Urinary bladder (tissue), 4 donors: ENCODE measurements around the gene GTF3C2. TPM values are rescaled to one million over a fixed set of nuclear protein-coding genes. Genes with fewer than 3 reads are reported as not detected.

Experiments used
- DNase-seq: peaks from one replicate; pipeline ENCODE4 v3.0.0-alpha.2; 2015; ENCODE audit errors: extremely low spot score
- H3K27ac ChIP-seq: one replicate; pipeline ENCODE4 v1.5.1; 2013; ENCODE audit warnings: low read depth, mild to moderate bottlenecking, moderate library complexity
- H3K36me3 ChIP-seq: one replicate; pipeline ENCODE4 v1.6.1; 2013; ENCODE audit warnings: mild to moderate bottlenecking, moderate library complexity; ENCODE audit not compliant: insufficient read depth
- H3K4me1 ChIP-seq: one replicate; pipeline ENCODE4 v1.6.1; 2013; ENCODE audit warnings: mild to moderate bottlenecking, moderate library complexity; ENCODE audit not compliant: insufficient read depth
- H3K4me3 ChIP-seq: one replicate; pipeline ENCODE4 v1.5.1; 2013; ENCODE audit warnings: low read depth, low read length
- WGBS: extraction: QIAGEN DNeasy Blood & Tissue Kit; methylation state at CpG from one replicate; pipeline ENCODE4 v1.1.7; 2013; 5-methylcytosine and 5-hydroxymethylcytosine counted together
- polyA plus RNA-seq: library from polyadenylated mRNA; stranded (reverse); fragments of 200-250 nt; gene quantifications from one replicate; pipeline ENCODE4 v1.2.3, GENCODE V29; 2013
- total RNA-seq: library from RNA; depleted of rRNA; stranded (reverse); fragments of >200 nt; gene quantifications from one replicate; pipeline ENCODE4 v1.2.3, GENCODE V29; 2014
- donor health status: healthy with polysubstance abuse.
- donor health status: healthy.

GTF3C2 gene
- total and polyA plus RNA-seq, 2 donors = 29.9 to 37.7 TPM

DNA sequence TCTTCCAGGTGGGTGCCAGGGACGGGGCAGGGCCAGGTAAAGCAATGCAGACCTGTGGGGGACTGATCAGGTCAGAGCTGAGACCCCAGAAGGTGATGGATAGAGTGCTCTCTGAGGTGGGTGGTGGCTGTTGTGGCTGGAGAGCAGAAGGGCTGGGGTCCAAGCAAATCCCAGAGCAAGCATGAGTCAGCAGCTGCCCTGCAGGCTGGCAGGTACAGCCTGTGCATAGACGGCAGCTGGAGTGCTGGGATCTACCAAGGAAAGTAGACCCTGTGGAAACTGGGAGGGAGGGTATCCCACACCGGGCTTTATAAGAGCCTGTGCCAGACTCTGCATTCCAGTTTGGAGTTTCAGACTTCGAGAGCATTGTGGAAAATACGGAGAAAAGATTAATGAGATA, 73.7 kb downstream of the GTF3C2 start:
- no peak for DNase-seq
- WGBS = 39% methylated on average over 5 of the region's 5 CpGs
- Histone ChIP-seq H3K4me3 (no peak overlapping the region), H3K36me3 (no peaks in the 10 kb centered on the region), H3K4me1 (no peaks in the 10 kb centered on the region), H3K27ac (no peak overlapping the region)

DNA sequence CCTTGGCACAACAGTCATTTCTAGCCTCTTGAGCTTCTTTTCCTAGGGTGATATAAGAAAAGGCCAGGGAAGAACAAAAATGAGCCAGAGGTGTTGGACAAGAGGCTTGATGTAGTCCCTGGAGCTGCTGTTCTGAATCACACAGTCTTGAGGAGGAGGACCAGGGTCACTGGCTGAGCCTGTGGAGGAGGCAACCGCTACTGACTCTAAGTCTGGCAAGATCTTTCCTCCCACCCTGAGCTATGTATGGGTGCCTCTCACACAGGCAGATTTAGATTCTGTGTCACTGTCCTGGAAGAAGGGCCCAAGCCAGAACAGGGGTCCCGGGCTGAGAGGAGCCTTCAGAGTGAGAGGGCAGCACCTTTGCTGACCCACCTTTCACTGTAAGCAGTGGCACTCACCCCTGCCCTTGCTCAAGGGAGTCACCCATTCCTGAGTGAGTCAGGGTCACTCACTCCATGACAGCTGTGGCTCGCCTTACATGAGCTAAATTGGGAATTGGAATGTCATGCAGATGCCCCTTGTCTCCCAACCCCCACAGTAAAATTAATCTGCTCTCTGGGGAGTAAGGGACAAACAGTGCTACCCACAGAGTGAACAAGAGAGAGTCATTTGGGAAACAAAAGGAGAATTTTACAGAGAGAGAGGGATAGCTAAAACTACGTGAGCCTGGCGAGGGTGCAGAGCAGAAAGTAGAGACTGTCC, 74.6 kb downstream of the GTF3C2 start, which contains the start of gene TRIM54:
Gene TRIM54, plus strand, starts transcription at position 575 of the 705 bp plus-strand sequence. CDS start 303 bp downstream, outside the sequence.
- 68% methylated on average over 5 of the region's 5 CpGs for WGBS
- no peak for DNase-seq
- Histone ChIP-seq H3K4me3 (no peak within 1 kb of the TSS), H3K27ac (no peak within 1 kb of the TSS), H3K36me3 (no peaks in the 10 kb centered on the region), H3K4me1 (no peaks in the 10 kb centered on the region)

DNA sequence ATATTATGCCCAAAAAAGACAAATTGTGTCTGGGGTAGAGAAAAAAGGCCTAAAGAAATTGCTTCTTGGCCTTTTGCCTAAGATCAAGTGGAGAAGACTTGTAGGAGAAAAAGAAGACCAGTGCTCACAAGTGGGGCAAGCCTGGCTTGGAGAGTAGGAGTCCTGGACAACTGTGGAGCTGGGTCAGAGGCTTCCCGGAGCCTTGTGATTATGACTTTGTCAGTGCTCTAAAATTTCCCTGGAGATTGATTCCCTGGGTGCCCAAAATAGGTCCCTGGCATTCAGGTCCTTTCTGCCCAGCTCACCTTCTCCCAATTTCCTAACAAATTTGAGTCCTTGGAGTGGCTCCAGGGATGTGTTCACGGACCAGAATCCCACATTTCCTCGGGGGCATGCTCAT, 75.1 kb downstream of the GTF3C2 start:
- Histone ChIP-seq H3K36me3 (no peaks in the 10 kb centered on the region), H3K27ac (no peak overlapping the region), H3K4me1 (no peaks in the 10 kb centered on the region), H3K4me3 (no peak overlapping the region)
- DNase-seq = no peak
- WGBS = 74% methylated on average over 3 of the region's 3 CpGs

DNA sequence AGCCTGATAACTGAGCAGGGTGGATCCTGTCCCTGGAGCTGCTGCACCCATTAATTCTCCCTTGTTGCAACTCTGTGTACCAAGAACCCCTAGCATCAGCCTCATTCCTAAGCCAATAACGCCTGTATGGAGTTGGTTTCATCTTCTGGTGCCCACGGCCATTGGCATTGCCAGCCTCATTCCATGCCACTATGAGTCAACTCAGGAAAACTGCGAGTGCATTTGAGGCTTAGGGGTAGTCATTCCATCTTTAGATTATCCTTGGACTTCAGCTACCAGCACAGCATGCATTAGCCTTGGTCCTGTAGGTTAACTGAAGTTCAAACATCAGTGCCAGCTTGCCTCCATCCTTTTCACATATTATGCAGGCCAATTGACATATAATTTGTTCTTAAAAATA, 75.7 kb downstream of the GTF3C2 start:
- H3K4me1 ChIP-seq = no peaks in the 10 kb centered on the region
- no peak overlapping the region for H3K4me3 ChIP-seq
- 77% methylated on average over 3 of the region's 3 CpGs for WGBS
- no peaks in the 10 kb centered on the region for H3K36me3 ChIP-seq
- H3K27ac ChIP-seq = no peak overlapping the region
- DNase-seq = no peak

DNA sequence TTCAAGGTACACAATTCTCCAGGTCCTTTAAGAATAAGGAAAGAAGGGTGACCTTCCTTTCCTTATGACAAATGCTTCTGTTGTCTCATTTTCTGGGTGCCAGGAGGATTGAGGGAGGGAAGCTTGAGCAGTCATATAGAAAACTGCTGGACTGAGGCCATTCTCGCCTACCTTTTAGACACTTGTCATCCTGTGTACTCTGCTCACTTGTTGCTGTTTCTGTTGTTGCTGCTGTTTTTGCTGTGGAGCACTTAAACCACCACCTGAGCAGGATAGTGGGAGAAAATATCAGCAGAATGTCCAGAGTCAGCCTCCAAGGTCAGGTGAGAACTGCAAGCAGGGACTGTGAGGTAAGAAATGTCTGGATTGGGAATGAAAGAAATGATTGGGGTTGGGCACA, 78.6 kb downstream of the GTF3C2 start:
- Histone ChIP-seq H3K36me3 (no peaks in the 10 kb centered on the region), H3K4me1 (no peaks in the 10 kb centered on the region), H3K4me3 (no peak overlapping the region), H3K27ac (no peak overlapping the region)
- no peak for DNase-seq
- WGBS = 67% methylated on average over 1 of the region's 1 CpG

Other genes starting within 250 kb of the GTF3C2 start
- gene CGREF1, start 237.6 kb downstream of the GTF3C2 start, total RNA-seq = 4.1 TPM
- 1.0 TPM for gene CGREF1, start 237.6 kb downstream of the GTF3C2 start, polyA plus RNA-seq
- not detected for gene ABHD1, start 232.9 kb downstream of the GTF3C2 start, total RNA-seq
- gene ABHD1, start 232.9 kb downstream of the GTF3C2 start, polyA plus RNA-seq = 0.35 TPM
- gene PREB, start 222.1 kb downstream of the GTF3C2 start, total RNA-seq = 20.5 TPM
- 49.1 TPM for gene PREB, start 222.1 kb downstream of the GTF3C2 start, polyA plus RNA-seq
- not detected for gene PRR30, start 217.4 kb downstream of the GTF3C2 start, total RNA-seq
- gene PRR30, start 217.4 kb downstream of the GTF3C2 start, polyA plus RNA-seq = not detected
- gene TCF23, start 207.8 kb downstream of the GTF3C2 start, total RNA-seq = 0.85 TPM
- gene TCF23, start 207.8 kb downstream of the GTF3C2 start, polyA plus RNA-seq = 0.08 TPM
- gene ATRAID, start 144.7 kb downstream of the GTF3C2 start, total RNA-seq = 134 TPM
- gene ATRAID, start 144.7 kb downstream of the GTF3C2 start, polyA plus RNA-seq = 174 TPM
- 8.2 TPM for gene SLC5A6, start 144.5 kb downstream of the GTF3C2 start, total RNA-seq
- gene SLC5A6, start 144.5 kb downstream of the GTF3C2 start, polyA plus RNA-seq = 17.7 TPM
- gene CAD, start 139.4 kb downstream of the GTF3C2 start, total RNA-seq = 27.3 TPM
- 23.4 TPM for gene CAD, start 139.4 kb downstream of the GTF3C2 start, polyA plus RNA-seq
- gene SLC30A3, start 93.7 kb downstream of the GTF3C2 start, total RNA-seq = 0.53 TPM
- 0.04 TPM for gene SLC30A3, start 93.7 kb downstream of the GTF3C2 start, polyA plus RNA-seq
- 0.42 TPM for gene DNAJC5G, start 81.3 kb downstream of the GTF3C2 start, total RNA-seq
- gene DNAJC5G, start 81.3 kb downstream of the GTF3C2 start, polyA plus RNA-seq = not detected
- 2.6 TPM for gene TRIM54, start 74.3 kb downstream of the GTF3C2 start, total RNA-seq
- 0.04 TPM for gene TRIM54, start 74.3 kb downstream of the GTF3C2 start, polyA plus RNA-seq
- 1.1 TPM for gene UCN, start 48.3 kb downstream of the GTF3C2 start, total RNA-seq
- gene UCN, start 48.3 kb downstream of the GTF3C2 start, polyA plus RNA-seq = 1.5 TPM
- 46.2 TPM for gene MPV17, start 33.7 kb downstream of the GTF3C2 start, total RNA-seq
- 89.2 TPM for gene MPV17, start 33.7 kb downstream of the GTF3C2 start, polyA plus RNA-seq
- gene EIF2B4, start 13.6 kb upstream of the GTF3C2 start, total RNA-seq = 11.2 TPM
- gene EIF2B4, start 13.6 kb upstream of the GTF3C2 start, polyA plus RNA-seq = 48.8 TPM
- 69.8 TPM for gene SNX17, start 13.9 kb upstream of the GTF3C2 start, total RNA-seq
- gene SNX17, start 13.9 kb upstream of the GTF3C2 start, polyA plus RNA-seq = 105 TPM
- 6.1 TPM for gene ZNF513, start 24.0 kb upstream of the GTF3C2 start, total RNA-seq
- gene ZNF513, start 24.0 kb upstream of the GTF3C2 start, polyA plus RNA-seq = 19.9 TPM
- 30.0 TPM for gene PPM1G, start 52.8 kb upstream of the GTF3C2 start, total RNA-seq
- 65.5 TPM for gene PPM1G, start 52.8 kb upstream of the GTF3C2 start, polyA plus RNA-seq
- 87.7 TPM for gene NRBP1, start 71.9 kb upstream of the GTF3C2 start, total RNA-seq
- gene NRBP1, start 71.9 kb upstream of the GTF3C2 start, polyA plus RNA-seq = 113 TPM
- gene KRTCAP3, start 85.6 kb upstream of the GTF3C2 start, total RNA-seq = 2.5 TPM
- gene KRTCAP3, start 85.6 kb upstream of the GTF3C2 start, polyA plus RNA-seq = 12.7 TPM
- gene IFT172, start 133.0 kb upstream of the GTF3C2 start, total RNA-seq = 37.3 TPM
- gene IFT172, start 133.0 kb upstream of the GTF3C2 start, polyA plus RNA-seq = 18.6 TPM
- gene FNDC4, start 138.4 kb upstream of the GTF3C2 start, total RNA-seq = 7.0 TPM
- 10.5 TPM for gene FNDC4, start 138.4 kb upstream of the GTF3C2 start, polyA plus RNA-seq
- gene GCKR, start 140.1 kb upstream of the GTF3C2 start, total RNA-seq = 0.11 TPM
- gene GCKR, start 140.1 kb upstream of the GTF3C2 start, polyA plus RNA-seq = 0.49 TPM
- gene ZNF512, start 226.3 kb upstream of the GTF3C2 start, total RNA-seq = 40.2 TPM
- gene ZNF512, start 226.3 kb upstream of the GTF3C2 start, polyA plus RNA-seq = 31.6 TPM